ENCODE data around the gene DLL4.

DNA sequence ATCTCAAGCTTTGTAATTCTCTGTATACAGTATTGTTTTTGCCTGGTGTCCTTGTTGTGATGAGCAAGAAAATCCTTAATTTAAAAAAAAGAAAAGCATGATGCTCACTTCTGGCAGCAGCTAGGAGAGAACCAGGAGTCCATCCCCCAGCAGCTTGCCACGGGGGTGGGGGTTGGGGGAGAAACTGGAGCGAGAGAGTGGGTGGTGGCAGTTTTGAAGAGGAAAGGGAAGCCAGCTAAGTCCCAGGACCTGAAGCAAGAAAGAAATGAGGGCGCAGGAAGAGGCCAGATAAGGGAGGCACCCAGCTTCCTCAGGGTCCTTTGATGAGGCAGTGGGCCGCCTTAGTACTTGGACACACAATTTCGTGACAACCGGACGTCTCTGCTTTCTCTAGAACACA is 47.7 kb downstream of the DLL4 start:
- TF ChIP-seq CBFB (IDR thresholded peaks at IDR 0.05; ENCODE audit: low read depth) (no peak), NFIC (IDR thresholded peaks at IDR 0.05; ENCODE audit: low read depth, low read length) (no peak), EGR1 (IDR thresholded peaks at IDR 0.05; ENCODE audit: borderline replicate concordance in 1 of 2, low read depth in 2 of 2, low read length in 2 of 2) (no peak)

Data from GM12878 (cell line).